Activated T-helper 2 cell treated with anti-CD3 and anti-CD28 coated beads, Interferon-gamma antibody, Interleukin-2, Interleukin-4, amounts not matched to agents 10 μg/mL and 5 μg/mL and 100 μg/mL, durations not matched to agents 14 hours and 24 hours and 36 hours (primary cell): ENCODE results near the gene ZNF552. TPM values are rescaled to one million over a fixed set of nuclear protein-coding genes. Genes with fewer than 3 reads are reported as not detected.
"Not testable (repeated sequence)": the region's sequence is repeated elsewhere in the genome, so short reads cannot be mapped to it uniquely, and the experiment has no call there.

Source experiments
- DNase-seq: peaks from one replicate; pipeline ENCODE4 v3.0.0; 2021; ENCODE audit warnings: low spot score
- H3K27ac Mint-ChIP-seq: one replicate; pipeline ENCODE4 v1.8.0; 2021; ENCODE audit warnings: mixed read lengths
- H3K27me3 Mint-ChIP-seq: one replicate; pipeline ENCODE4 v1.8.0; 2021; ENCODE audit warnings: low read depth, mixed read lengths
- H3K36me3 Mint-ChIP-seq: one replicate; pipeline ENCODE4 v1.8.0; 2021; ENCODE audit warnings: low read depth, mixed read lengths
- H3K4me1 Mint-ChIP-seq: one replicate; pipeline ENCODE4 v1.8.0; 2021; ENCODE audit warnings: low read depth, mixed read lengths
- H3K4me3 Mint-ChIP-seq: one replicate; pipeline ENCODE4 v1.8.0; 2021; ENCODE audit warnings: low read depth, mild to moderate bottlenecking, moderate library complexity, mixed read lengths
- H3K9me3 Mint-ChIP-seq: one replicate; pipeline ENCODE4 v1.8.0; 2021; ENCODE audit warnings: mixed read lengths
- intact Hi-C: fragments of 100-400 bp; cut with micrococcal nuclease; formaldehyde crosslinking; loops from one replicate; pipeline ENCODE4 v1.15.1; 2023
- total RNA-seq: library from RNA; stranded (reverse); gene quantifications from 2 replicates; pipeline ENCODE4 v1.2.3, GENCODE V29; 2022

The ZNF552 gene
- total RNA-seq = 7.2 and 8.5 TPM in 2 replicates

DNA sequence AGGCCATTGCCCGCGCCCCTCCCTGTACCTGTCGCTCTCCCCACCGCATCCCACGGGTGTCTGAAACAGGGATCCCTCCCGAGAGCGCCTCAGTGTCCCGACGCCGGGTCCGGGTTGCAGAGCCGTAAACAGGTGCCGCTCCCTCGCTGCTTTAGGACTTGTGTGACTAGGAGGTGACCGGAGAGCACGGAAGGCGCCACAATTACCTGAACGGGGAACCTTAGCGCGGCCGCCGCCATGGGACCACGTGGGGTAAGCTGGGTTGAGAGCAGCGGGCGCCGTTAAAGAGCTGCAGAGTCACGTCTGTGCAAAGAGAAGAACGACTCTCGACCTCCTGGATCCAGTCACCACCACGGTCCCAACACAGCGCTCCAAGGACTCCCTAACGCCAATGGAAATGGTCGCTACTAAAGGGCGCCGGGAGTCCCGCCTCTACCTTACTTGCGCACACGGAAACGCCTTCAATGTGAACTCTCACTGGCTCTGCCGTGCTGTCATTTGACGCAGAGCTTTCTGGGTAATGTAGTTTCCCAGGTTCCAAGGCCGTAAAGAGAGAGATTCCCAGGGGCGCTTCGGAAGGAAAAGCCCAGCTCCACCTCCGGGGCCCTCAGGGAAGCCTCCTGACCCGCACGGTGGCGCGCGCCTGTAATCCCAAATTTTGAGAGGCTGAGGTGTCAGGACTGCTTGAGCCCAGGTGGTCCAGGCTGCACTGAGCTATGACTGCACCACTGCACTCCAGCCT lies at the start of gene ZNF552:
ZNF552 (minus strand) TSS at position 409 of the 742 bp plus-strand sequence; CDS start at position 239, 170 bp downstream.
- H3K27me3 Mint-ChIP-seq = no peaks in the 10 kb centered on the region
- H3K27ac Mint-ChIP-seq = peak within 1 kb of the TSS; percentile 84
- intact Hi-C loops = loop anchor here (1.0 to 10.0 kb wide), 4 partner anchors 33 to 240 kb away; partner anchors contain the start of genes ZNF416, ZNF586, ZNF587 and ZNF776
- H3K4me3 Mint-ChIP-seq = peak within 1 kb of the TSS; percentile 89
- H3K4me1 Mint-ChIP-seq = peaks cover 37% of the 10 kb centered on the region
- no peaks in the 10 kb centered on the region for H3K9me3 Mint-ChIP-seq
- peak; percentile 72 for DNase-seq
- peaks cover 38% of the 10 kb centered on the region for H3K36me3 Mint-ChIP-seq

DNA sequence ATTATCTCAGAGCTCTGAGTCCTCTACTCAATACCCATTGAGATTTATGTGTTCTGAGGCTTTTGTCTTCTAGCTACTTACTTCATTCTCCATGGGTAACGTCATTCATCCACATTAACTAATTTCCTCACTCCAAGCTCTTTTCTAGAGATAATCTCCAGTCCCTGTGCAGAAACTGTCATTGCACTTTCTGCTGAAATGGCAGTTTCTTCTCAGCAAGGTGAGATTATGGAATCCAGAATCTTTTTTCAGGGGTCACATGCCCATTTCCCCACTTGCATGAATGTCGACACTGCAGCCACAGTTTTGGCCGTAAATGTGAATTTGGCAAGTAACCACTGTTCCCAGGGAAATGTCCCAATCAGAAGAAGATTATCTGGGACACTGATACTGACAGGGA lies 47.6 kb upstream of the ZNF552 start:
- H3K27me3 Mint-ChIP-seq, H3K4me1 Mint-ChIP-seq, intact Hi-C loops, H3K4me3 Mint-ChIP-seq, H3K27ac Mint-ChIP-seq, DNase-seq: not testable (repeated sequence)
- peaks cover 96% of the 10 kb centered on the region for H3K36me3 Mint-ChIP-seq
- H3K9me3 Mint-ChIP-seq = peaks cover 67% of the 10 kb centered on the region

DNA sequence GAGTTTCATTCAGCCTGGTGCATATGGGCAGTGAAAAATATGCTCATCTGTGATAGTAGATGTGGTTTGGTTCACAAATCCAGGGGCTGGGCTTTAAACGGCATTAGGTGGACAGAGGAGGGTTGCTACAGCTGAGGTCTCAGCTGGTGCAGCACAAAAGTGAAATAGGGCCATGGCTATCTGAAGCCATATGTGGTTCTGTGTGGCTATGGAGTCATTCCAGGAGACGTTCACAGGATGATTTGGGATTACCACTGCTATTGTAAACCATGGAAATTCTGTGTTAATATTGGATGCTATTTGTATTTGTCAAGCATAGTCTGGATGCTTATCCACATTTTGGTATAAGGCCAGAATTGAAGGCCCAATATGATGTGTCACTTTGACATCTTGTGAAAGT lies 39.4 kb upstream of the ZNF552 start:
- intact Hi-C loops = loop anchor here (10.0 kb wide), 1 partner anchor 61 kb away; the partner anchor contains the start of gene ZNF417
- peaks cover 42% of the 10 kb centered on the region for H3K9me3 Mint-ChIP-seq
- H3K4me3 Mint-ChIP-seq, H3K27me3 Mint-ChIP-seq, DNase-seq, H3K27ac Mint-ChIP-seq: not testable (repeated sequence)
- H3K36me3 Mint-ChIP-seq = peaks cover 90% of the 10 kb centered on the region
- peaks cover 16% of the 10 kb centered on the region for H3K4me1 Mint-ChIP-seq

DNA sequence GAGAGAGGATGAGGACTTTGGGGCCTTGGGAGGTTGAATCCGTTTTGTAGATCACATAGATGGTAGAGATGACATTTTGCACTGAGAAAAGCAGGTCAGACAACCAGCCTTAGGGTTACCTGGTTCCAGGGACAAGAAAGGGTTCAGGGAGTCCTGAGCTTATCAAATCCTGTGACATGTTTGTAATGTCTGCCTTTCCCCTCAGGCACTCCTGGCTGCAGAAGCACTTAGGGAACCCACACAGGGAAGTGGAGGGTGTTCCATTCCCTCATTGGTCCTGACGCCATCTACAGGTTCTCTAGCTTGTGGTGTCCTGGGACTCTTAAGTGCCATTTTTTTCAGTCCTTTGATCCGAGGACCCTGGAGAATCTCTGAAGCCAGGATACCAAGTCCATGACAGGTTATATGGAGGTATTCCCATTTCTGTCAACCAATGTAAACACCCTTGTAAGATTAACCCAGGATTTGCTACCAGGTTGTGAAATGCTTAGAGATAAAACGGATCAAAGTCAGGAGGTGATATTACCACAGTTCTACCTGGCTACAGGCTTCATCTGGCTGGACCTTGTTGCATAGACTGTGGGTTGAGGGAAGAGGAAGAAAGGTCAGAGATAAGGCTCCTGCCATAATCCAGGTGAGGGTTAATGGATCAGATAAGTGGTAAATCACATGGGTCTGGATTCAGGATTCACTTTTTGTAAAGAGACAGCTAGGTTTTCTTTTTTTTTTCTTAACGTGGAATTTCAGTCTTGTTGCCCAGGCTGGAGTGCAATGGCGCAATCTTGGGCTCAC lies 37.3 kb upstream of the ZNF552 start:
- H3K4me1 Mint-ChIP-seq = peaks cover 16% of the 10 kb centered on the region
- H3K36me3 Mint-ChIP-seq = peaks cover 76% of the 10 kb centered on the region
- H3K4me3 Mint-ChIP-seq, H3K27ac Mint-ChIP-seq, DNase-seq, H3K27me3 Mint-ChIP-seq: not testable (repeated sequence)
- peaks cover 30% of the 10 kb centered on the region for H3K9me3 Mint-ChIP-seq
- intact Hi-C loops = loop anchor here (10.0 kb wide), 1 partner anchor 63 kb away; the partner anchor contains the start of gene ZNF417

DNA sequence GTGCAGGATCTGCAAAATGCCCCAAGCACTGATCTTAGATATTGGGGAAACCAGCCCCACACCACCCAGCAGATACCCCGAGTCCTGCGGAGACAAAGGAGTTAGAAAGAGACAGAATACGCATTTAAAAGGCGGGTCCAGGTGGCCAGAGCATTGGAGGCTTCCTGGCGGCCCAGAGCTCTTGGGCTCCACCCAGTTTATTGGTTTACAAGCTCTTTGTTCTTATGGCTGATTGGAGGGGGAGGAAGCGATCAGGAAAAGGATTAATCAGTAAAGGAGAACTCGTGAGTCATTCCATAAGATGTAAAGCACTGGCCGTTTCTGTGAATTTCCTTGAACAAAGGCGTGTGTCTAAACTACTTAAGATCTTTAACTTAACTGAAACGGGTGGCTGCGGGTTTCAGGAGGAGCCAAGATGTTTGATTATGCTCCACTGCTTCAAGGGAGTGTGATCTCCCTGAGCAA lies 35.9 kb upstream of the ZNF552 start:
- Mint-ChIP-seq H3K9me3 (peaks cover 19% of the 10 kb centered on the region), H3K4me1 (peaks cover 19% of the 10 kb centered on the region), H3K27me3 (no peaks in the 10 kb centered on the region), H3K36me3 (peaks cover 69% of the 10 kb centered on the region), H3K4me3 (peak overlapping the region; percentile 92), H3K27ac (peak overlapping the region; percentile 91)
- intact Hi-C loops = loop anchor here (10.0 kb wide), 1 partner anchor 64 kb away; the partner anchor contains the start of gene ZNF417
- DNase-seq = no peak

DNA sequence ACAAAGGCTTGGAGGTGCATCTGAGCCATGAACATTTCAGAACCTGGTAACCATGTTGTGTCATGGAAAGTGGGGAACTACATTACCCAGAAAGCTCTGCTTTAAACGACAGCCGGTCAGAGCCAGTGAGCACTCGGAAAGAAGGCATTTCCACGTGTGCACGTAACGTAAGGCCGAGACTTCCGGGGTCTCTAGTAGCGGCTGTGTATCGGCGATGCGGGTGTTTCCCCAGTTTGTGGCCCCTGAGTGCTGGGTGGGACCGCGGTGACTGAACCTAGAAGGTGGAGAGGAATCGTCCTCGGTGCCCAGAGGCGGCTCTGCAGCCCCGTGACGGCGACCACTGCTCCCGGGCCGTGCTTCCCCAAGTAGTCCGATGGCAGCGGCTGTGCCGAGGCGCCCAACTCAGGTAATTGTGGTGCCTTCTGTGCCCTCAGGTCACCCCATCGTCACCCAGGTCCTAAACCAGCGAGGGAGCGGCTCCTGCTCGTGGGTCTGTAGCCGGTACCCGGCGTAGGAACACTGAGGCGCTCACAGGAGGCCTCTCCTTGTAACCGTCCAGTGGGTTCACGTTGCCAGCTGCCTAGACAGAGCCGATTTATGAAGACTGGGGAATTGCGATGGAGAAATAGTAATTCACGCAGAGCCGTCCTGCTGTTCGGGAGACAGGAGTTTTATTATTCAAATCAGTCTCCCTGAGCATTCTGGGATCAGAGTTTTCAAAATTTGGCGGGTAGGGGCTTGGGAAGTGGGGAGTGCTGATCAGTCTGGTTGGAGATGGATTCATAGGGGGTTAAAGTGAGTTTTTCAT lies 35.2 kb upstream of the ZNF552 start, which contains the start of gene ZNF587:
ZNF587 (plus strand) TSS at position 194 of the 808 bp plus-strand sequence; CDS start at position 374, 180 bp downstream.
- H3K27me3 Mint-ChIP-seq = not testable (repeated sequence)
- Mint-ChIP-seq H3K4me1 (peaks cover 19% of the 10 kb centered on the region), H3K27ac (peak within 1 kb of the TSS; percentile 91), H3K4me3 (peak within 1 kb of the TSS; percentile 92), H3K36me3 (peaks cover 68% of the 10 kb centered on the region), H3K9me3 (peaks cover 14% of the 10 kb centered on the region)
- intact Hi-C loops = loop anchor here (5.0 to 10.0 kb wide), 2 partner anchors 38 to 65 kb away; partner anchors contain the start of genes ZNF417 and ZNF552
- peak; percentile 74 for DNase-seq

DNA sequence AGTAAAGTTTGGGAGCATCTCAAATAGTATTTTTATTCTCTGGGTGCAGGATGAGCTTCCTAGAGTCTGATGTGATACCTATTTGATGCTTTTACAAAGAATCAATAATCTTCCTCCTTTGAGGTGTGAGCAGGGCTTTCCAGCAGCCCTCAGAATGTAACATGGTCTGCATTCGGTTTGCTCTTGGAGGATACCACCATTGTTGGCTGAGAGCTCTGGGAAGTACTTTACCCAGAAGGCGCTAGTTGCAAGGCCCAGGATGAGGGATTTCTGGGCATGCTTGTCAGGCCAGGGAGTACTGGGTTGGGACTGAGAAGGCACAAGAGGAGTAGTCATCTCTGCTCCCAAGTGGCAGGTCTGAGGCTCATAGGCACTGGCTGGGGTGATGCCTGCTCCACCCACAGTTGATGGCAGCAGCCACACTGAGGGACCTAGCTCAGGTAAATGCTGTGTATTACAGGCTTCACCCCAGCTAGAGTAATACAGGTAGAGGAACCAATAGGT lies 34.5 kb upstream of the ZNF552 start:
- H3K4me1 Mint-ChIP-seq = peaks cover 19% of the 10 kb centered on the region
- H3K27ac Mint-ChIP-seq = not testable (repeated sequence)

DNA sequence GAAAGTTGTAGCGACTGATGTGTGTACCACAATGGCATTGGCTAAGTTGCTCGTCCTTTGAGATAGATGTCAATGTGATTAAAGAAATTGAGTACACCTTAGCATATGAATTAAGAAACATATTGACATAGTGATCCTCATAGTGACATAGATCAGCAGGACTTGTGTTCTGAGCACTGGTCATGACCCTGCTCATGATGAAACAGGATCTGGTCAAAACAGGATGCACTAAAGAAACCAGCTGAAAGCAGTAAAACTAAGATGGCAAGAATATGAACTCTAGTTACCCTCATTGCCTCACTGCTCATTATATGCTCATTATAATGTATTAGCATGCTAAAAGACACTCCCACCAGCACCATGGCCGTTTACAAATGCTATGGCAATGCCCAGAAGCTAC lies 32.5 kb upstream of the ZNF552 start:
- Mint-ChIP-seq H3K36me3 (peaks cover 67% of the 10 kb centered on the region), H3K4me1 (peaks cover 19% of the 10 kb centered on the region)
- H3K27ac Mint-ChIP-seq, H3K4me3 Mint-ChIP-seq, DNase-seq, H3K27me3 Mint-ChIP-seq, H3K9me3 Mint-ChIP-seq: not testable (repeated sequence)
- intact Hi-C loops = loop anchor here (5.0 kb wide), 1 partner anchor 35 kb away; the partner anchor contains the start of gene ZNF552

More for the DNA sequence above, 34.5 kb upstream of the ZNF552 start:
- intact Hi-C loops = loop anchor here (5.0 kb wide), 1 partner anchor 37 kb away; the partner anchor contains the start of gene ZNF552
- not testable (repeated sequence) for H3K27me3 Mint-ChIP-seq, DNase-seq
- H3K4me3 Mint-ChIP-seq = peak overlapping the region; percentile 92
- H3K9me3 Mint-ChIP-seq = peaks cover 14% of the 10 kb centered on the region
- H3K36me3 Mint-ChIP-seq = peaks cover 69% of the 10 kb centered on the region

DNA sequence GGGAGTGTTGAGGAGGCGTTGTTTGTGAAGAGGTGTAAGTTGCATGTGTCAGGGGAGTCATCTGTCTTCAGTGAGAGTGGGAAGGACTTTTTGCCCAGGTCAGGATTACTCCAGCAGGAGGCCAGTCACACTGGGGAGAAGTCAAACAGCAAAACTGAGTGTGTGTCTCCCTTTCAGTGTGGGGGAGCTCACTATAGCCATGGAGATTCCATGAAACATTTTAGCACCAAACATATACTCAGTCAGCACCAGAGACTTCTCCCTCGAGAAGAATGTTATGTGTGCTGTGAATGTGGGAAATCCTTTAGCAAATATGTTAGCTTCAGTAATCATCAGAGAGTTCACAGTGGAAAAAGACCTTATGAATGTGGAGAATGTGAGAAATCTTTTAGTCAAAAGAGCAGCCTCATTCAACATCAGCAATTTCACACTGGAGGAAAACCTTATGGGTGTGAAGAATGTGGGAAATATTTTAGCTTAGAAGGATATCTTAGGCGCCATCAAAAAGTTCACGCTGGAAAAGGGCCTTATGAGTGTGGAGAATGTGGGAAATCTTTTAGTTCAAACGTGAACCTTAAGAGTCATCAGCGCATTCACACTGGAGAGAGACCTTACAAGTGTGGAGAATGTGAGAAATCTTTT lies 26.5 kb upstream of the ZNF552 start:
- Mint-ChIP-seq H3K4me3 (no peak overlapping the region), H3K9me3 (no peaks in the 10 kb centered on the region), H3K27ac (no peak overlapping the region), H3K4me1 (peaks cover 10% of the 10 kb centered on the region), H3K36me3 (peaks cover 75% of the 10 kb centered on the region), H3K27me3 (no peaks in the 10 kb centered on the region)
- intact Hi-C loops = no loop called here
- no peak for DNase-seq

DNA sequence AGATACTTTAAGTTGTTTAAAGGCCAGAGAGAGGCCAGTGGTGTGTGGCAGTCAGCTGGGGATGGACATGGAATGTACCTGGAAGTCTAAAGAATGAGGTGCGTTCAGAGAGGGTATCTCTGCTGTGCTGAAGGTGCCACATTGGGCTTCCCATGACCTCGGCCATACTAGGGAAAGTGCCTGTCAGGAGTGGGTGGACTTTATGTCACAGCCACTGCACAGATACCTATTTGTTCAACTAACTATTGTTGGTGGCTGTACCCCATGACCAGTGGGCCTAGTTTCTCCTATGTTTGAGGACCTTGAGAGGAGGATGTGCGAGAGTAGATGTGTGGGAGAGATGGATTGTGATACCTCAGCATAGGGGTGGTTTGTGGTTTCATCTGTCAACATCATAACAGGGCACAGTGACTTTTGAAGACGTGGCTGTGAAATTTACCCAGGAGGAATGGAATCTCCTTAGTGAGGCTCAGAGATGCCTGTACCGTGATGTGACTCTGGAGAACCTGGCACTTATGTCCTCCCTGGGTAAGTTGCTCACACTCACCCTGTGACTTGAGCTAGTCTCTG lies 24.0 kb upstream of the ZNF552 start:
- Mint-ChIP-seq H3K27ac (peak overlapping the region; percentile 67), H3K36me3 (peaks cover 58% of the 10 kb centered on the region)
- H3K9me3 Mint-ChIP-seq, H3K27me3 Mint-ChIP-seq, intact Hi-C loops, H3K4me1 Mint-ChIP-seq, H3K4me3 Mint-ChIP-seq, DNase-seq: not testable (repeated sequence)

DNA sequence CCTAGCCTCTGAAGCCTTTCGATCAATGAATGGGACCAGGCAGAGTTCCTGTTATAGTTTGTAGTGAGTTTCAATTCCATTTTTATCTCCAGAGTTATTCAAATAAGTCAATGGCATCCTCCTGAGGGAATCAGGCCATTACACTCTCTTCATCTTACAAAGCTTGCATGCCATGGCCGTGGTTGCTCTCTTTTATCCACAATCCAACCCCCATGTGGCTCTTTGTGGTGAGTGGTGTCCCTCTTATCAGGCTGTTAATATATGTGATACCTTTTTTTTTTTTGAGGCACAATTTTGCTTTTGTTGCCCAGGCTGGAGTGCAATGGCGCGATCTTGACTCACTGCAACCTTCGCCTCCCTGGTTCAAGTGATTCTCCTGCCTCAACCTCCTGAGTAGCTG lies 22.3 kb upstream of the ZNF552 start:
- H3K4me3 Mint-ChIP-seq, intact Hi-C loops, H3K4me1 Mint-ChIP-seq, DNase-seq, H3K27ac Mint-ChIP-seq, H3K9me3 Mint-ChIP-seq, H3K27me3 Mint-ChIP-seq: not testable (repeated sequence)
- H3K36me3 Mint-ChIP-seq = peaks cover 49% of the 10 kb centered on the region
